Endothelial cell of umbilical vein (primary cell): ENCODE results near the gene KRTAP2-1. TPM values are rescaled to one million over a fixed set of nuclear protein-coding genes. Genes with fewer than 3 reads are reported as not detected.
"Not testable (repeated sequence)": the region's sequence is repeated elsewhere in the genome, so short reads cannot be mapped to it uniquely, and the experiment has no call there.

ENCODE experiments used
- BruUV-seq: library from RNA; stranded (reverse); fragments of 400-500 nt; replicated peaks from 2 replicates; lab custom pipeline; 2021; lab: Mats Ljungman, UMichigan
- CTCF ChIA-PET: fragments of 300-600, 350-600 bp; sonication (Branson Sonifier 250); formaldehyde crosslinking; loops from one replicate; lab custom pipeline; 2021; ENCODE audit warnings: antibody characterized with exemption, inconsistent platforms; lab: Charles Lee
- POLR2A ChIA-PET: fragments of 300-600, 350-600 bp; sonication (Branson Sonifier 250); formaldehyde crosslinking; loops from one replicate; lab custom pipeline; 2021; ENCODE audit warnings: antibody characterized with exemption, inconsistent platforms; lab: Charles Lee
- DNase-seq: peaks from one replicate; pipeline ENCODE4 v3.0.0-alpha.2; 2011; ENCODE audit warnings: low read depth, low spot score
- FAIRE-seq: peaks from 2 replicates; lab custom pipeline; 2011; peaks lifted over from hg19 to GRCh38; lab: Jason Lieb, UNC
- H2AFZ ChIP-seq: 2 replicates; pipeline ENCODE4 v1.6.0; 2012; ENCODE audit warnings: low read depth, low read length, control low read depth, inconsistent platforms
- H3K27ac ChIP-seq: 2 replicates; pipeline ENCODE4 v1.5.1; 2011; ENCODE audit warnings: low read depth, mild to moderate bottlenecking, control low read depth, low read length, moderate library complexity; ENCODE audit not compliant: insufficient read depth
- H3K27me3 ChIP-seq, 2 experiments: 2 replicates each; pipeline versions ENCODE4 v1.6.0 to v1.6.1; 2011; ENCODE audit warnings: low read length in 2 of 2, mixed read lengths in 1 of 2; ENCODE audit not compliant: control insufficient read depth in 2 of 2, insufficient read depth in 2 of 2
- H3K36me3 ChIP-seq, 2 experiments: 2 replicates in 1 of 2; 3 replicates in 1 of 2; pipeline ENCODE4 v1.5.1; 2011; ENCODE audit warnings: low read length in 2 of 2, mild to moderate bottlenecking in 1 of 2, moderate library complexity in 1 of 2; ENCODE audit not compliant: control insufficient read depth in 2 of 2, insufficient read depth in 2 of 2; ENCODE audit errors: extremely low read depth in 1 of 2
- H3K4me1 ChIP-seq: 3 replicates; pipeline ENCODE4 v1.5.1; 2011; ENCODE audit warnings: mild to moderate bottlenecking, low read length; ENCODE audit not compliant: control insufficient read depth, insufficient read depth; ENCODE audit errors: extremely low read depth
- H3K4me2 ChIP-seq: 2 replicates; pipeline ENCODE4 v1.6.1; 2011; ENCODE audit warnings: low read length, control low read depth, mixed read lengths; ENCODE audit not compliant: insufficient read depth
- H3K4me3 ChIP-seq, 3 experiments: fragments of 200-600 bp in 1 of 3; sonication (generic), shearing (Covaris generic) in 1 of 3; replicated peaks in 1 of 3; 2 replicates each; pipeline ENCODE4 v1.5.1; 2011 to 2016; ENCODE audit warnings: control low read depth in 3 of 3, low read length in 3 of 3, mild to moderate bottlenecking in 2 of 3, inconsistent platforms in 1 of 3, low read depth in 1 of 3, moderate library complexity in 1 of 3; ENCODE audit not compliant: insufficient read depth in 1 of 3
- H3K79me2 ChIP-seq: 2 replicates; pipeline ENCODE4 v1.6.0; 2012; ENCODE audit warnings: low read length, inconsistent platforms; ENCODE audit not compliant: control insufficient read depth, insufficient read depth
- H3K9ac ChIP-seq: replicated peaks from 2 replicates; pipeline ENCODE3; 2011; ENCODE audit warnings: low read length, control low read depth; ENCODE audit not compliant: insufficient read depth; ENCODE audit errors: extremely low read depth
- H3K9me1 ChIP-seq: replicated peaks from 3 replicates; pipeline ENCODE4 v1.6.0; 2011; ENCODE audit warnings: mild to moderate bottlenecking, low read length; ENCODE audit not compliant: control insufficient read depth, insufficient read depth; ENCODE audit errors: extremely low read depth
- H3K9me3 ChIP-seq: replicated peaks from 2 replicates; pipeline ENCODE4 v1.5.1; 2012; ENCODE audit warnings: low read length, inconsistent platforms; ENCODE audit not compliant: control insufficient read depth, insufficient read depth
- H4K20me1 ChIP-seq: replicated peaks from 2 replicates; pipeline ENCODE3; 2011; ENCODE audit warnings: mild to moderate bottlenecking, low read length; ENCODE audit not compliant: control insufficient read depth, insufficient read depth; ENCODE audit errors: extremely low read depth
- dilution Hi-C: fragments of 300-500 bp; cut with MboI; formaldehyde crosslinking; loops from one replicate; pipeline ENCODE4 v1.15.0; 2019; ENCODE audit warnings: low sequenced_read_pairs; ENCODE audit not compliant: extremely low pct_ligation_motif_present
- intact Hi-C: fragments of 100-400 bp; cut with micrococcal nuclease; formaldehyde crosslinking; loops from one replicate; pipeline ENCODE4 v1.10.0; 2022
- polyA plus RNA-seq, 4 experiments: library from polyadenylated mRNA; depleted of rRNA in 3 of 4; stranded (reverse) in 3 of 4; unstranded in 1 of 4; fragments of >200 nt; gene quantifications; 2 replicates each; pipeline versions ENCODE4 v1.2.1 to v1.2.3, GENCODE V29; 2011 to 2012; ENCODE audit warnings: missing spikeins in 1 of 4
- total RNA-seq: library from RNA; stranded (reverse); gene quantifications from 2 replicates; pipeline ENCODE4 v1.2.3, GENCODE V29; 2021

Gene KRTAP2-1
- total and polyA plus RNA-seq, 2 donors (not counting 3 experiments of a cell fraction or from before 2014, with no cell fraction given), result not detected

GRCh38 chr17:41088760-41089352 is 41.7 kb upstream of the KRTAP2-1 start:
- H3K4me2 ChIP-seq, dilution Hi-C loops, H4K20me1 ChIP-seq, H3K36me3 ChIP-seq, H3K27ac ChIP-seq, H3K9me1 ChIP-seq, H3K79me2 ChIP-seq, DNase-seq, H3K9me3 ChIP-seq, H3K27me3 ChIP-seq, H3K4me1 ChIP-seq, H2AFZ ChIP-seq, POLR2A ChIA-PET, intact Hi-C loops, H3K9ac ChIP-seq, H3K4me3 ChIP-seq, CTCF ChIA-PET, BruUV-seq: not testable (repeated sequence)
- FAIRE-seq, result peak; percentile 71

- H4K20me1 ChIP-seq, POLR2A ChIA-PET, dilution Hi-C loops, BruUV-seq, FAIRE-seq, H3K27me3 ChIP-seq, H3K9me3 ChIP-seq, H2AFZ ChIP-seq, H3K9ac ChIP-seq, intact Hi-C loops, H3K36me3 ChIP-seq, H3K79me2 ChIP-seq, DNase-seq, H3K4me2 ChIP-seq, H3K4me1 ChIP-seq, H3K9me1 ChIP-seq, H3K4me3 ChIP-seq, CTCF ChIA-PET, H3K27ac ChIP-seq: not testable (repeated sequence)
Observed at GRCh38 chr17:41084100-41084856, 37.2 kb upstream of the KRTAP2-1 start, which contains the start of gene KRTAP4-7. Gene KRTAP4-7 (plus strand): TSS chr17:41084150. CDS start chr17:41084207, 57 bp downstream.
